GM18511 (cell line): ENCODE data around the gene ARHGEF17.
"Not testable (repeated sequence)": the region's sequence is repeated elsewhere in the genome, so short reads cannot be mapped to it uniquely, and the experiment has no call there.

ENCODE experiments used
- ATAC-seq: cut with Tn5 transposase; IDR thresholded peaks from one replicate; pipeline ENCODE4 v1.9.1; 2021; ENCODE audit warnings: mild to moderate bottlenecking, moderate library complexity; ENCODE audit not compliant: unreplicated experiment

Gene ARHGEF17

DNA sequence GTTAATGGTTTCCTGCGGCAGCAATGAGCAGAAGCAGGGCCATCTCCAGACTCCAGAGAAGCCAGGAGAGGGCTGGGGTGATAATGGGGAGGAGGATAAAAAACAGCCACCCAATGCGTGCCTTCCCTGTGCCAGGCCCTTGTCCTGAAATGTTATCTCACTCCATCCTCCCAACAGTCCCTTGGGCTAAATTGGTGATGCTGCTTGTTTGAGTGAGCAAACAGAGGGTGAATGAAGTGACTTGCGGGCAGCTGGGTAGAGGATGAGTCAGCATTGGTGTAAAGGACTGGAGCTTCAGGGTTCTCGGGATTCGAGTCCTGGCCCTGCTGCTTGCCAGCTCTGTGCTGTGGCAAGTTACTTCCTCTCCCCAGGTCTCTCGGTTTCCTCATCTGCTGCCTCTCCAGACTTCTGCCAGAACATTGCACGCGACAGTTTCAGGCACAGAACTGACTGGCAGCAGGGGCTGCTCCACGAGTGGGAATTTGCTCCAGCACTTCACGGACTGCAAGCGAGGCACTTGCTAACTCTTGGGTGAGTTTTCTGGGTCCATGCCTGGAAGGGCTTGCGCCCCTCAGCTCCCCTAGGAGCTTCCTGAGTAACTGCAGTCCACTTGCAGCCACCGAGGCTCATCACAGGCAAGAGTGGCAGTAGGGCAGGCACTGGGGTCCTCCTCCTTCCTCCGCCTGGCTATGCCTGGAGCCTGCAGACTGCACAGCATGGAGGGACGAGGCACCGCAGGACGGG lies 36.0 kb upstream of the ARHGEF17 start, which contains the start of gene P2RY6:
TSS of gene P2RY6 (plus strand) at position 403 of the 744 bp plus-strand sequence. CDS start 24,181 bp downstream, outside the sequence.
- peak; percentile 48 for ATAC-seq

DNA sequence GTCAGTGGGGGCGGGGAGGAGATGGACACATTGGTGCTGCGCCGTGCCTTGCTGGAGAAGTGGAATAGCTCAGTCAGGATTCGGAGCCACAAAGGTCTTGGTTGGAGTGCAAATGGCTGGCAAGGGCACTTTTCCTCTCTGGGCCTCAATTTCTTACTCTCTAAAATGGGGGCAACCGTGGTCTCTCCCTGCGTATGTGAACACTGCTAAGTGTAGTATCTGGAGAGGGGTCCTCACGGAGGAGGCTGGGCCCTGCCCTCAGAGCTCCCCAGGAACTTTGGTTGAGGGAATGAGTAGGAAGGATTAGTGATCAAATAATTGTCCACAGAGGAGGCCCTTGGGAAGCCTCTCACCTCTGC lies 35.4 kb upstream of the ARHGEF17 start:
- ATAC-seq, result no peak

DNA sequence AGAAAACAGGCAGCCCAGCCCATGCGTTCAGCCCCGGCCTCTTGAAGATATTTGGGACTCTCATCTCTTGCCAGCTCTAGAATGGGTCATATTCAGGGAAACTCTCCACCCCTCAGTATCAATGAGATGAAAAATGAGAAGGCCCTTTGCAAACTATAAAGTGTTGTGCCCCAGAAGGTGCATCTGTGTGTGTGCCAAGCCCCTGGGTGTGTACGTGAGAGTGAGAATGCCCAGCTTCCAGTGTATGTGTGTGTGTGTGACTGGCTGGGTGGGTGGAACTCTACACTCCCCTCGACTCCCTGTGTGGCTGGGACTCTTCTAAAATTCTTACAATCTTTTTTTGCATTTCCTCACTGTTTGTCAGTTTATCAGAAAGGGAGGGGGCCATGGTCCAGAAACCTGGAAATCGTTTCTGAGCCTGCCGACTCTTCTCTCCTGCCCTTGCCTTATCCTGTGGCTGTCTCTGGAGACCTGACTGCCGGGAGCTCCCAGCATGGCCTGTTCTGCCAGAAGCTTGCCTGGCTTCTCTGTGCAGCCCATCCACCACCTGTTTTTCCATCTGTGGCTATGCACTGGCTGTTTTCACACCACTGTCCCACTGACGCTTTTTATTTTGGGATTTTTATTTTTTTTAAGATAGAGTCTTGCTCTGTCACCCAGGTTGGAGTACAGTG lies 34.7 kb upstream of the ARHGEF17 start:
- ATAC-seq, result no peak

DNA sequence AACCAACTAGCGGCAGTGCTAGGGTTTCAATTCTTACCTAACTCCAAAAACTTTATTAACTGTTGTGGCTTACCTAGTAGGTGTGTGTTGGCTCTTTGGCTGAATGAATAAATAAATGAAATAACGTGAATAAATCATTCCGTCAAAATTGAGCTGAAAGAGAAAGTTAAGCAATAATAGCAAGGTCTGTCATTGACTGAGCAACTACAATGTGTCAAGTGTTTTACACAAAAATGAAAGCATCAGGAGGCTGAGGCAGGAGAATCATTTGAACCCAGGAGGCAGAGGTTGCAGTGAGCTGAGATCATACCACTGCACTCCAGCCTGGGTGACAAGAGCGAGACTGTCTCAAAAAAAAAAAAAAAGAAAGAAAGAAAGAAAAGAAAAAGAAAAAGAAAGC lies 33.9 kb upstream of the ARHGEF17 start:
- not testable (repeated sequence) for ATAC-seq

DNA sequence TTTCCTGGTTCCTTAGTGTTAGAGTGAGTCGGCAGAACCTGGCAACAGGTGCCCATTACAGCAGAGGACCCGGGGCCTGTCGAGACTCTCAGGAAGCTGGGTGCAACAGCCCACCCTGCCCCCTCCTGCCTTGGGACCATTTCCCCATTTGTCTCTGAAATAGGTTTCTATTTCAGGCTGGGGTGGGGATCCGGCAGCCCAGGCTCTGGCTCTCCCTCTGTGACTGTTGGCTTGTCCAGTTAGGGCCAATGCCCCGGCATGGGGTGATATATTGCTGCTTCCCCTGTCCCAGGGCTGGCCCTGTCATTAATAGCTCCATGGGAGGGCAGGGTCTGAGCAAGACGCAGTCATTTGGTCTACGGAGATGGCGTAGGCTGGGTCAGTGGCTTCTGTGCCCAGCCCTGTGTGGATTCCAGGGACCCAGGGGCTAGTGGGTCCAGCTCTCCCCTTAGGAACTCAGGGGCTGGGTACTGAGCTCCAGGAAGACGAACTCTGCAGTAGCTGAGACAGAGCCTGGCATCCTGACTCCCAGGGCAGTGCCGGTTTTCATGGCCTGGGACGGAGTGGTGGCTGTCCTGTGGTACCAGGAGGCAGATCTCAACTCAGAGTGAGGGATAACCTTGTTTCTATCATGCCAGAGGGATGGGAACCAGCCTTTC lies 33.2 kb upstream of the ARHGEF17 start:
- ATAC-seq, result no peak

DNA sequence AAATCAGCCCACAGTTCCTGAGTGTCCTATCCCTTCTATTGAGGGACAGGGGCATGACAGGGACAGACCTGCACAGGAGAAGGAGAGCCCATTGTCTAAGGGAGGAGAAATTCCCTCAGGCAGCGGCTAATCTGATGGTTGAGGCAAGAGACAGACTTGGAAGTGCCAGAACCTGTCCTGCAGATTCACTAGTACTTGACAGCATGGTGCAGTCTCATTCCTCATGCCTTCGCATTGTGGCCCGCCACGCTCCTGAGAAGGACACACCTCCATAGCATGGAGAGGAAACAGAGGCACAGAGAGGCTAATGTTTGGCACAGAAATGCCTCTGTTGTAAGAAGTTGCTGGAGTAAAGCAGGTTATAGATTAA lies 32.7 kb upstream of the ARHGEF17 start:
- ATAC-seq, result no peak

DNA sequence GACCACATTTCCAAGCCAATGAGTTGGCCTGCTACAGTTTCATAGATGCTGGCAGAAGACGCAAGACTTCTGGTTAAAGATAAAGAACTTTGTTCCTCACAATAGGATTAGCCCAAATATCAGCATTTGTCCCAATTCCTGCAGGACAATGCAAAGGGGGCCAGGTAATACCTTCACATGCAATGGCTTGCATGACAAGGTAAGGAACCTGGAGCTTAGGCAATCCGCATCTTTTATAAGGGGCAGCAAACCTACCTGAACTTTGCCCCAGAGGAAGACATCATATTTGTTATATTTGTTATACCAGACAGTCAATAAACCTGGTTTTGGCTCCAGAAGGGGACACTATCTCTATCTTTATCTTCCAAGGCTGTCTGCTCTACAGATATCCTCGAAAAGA lies 30.6 kb upstream of the ARHGEF17 start:
- ATAC-seq, result no peak

DNA sequence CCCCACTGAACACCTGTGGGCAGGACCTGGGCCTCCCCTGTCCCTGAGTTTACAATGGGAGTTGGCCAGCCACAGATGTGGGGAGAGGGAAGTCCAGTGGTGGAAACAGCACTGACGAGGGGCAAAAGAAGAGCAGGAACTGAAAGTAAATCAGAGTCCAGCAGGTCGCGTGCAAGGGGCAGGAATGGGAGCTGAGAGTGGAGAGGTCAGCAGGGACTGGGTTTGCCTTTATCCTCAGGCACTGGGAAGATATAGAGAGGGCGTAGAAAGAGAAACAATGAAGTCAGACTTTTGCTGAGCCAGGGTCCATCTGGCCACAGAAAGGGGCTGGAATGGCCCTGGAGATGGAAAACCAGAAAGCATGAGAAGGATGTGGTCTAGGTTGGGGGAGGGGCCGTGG lies 27.4 kb upstream of the ARHGEF17 start:
- ATAC-seq, result no peak

DNA sequence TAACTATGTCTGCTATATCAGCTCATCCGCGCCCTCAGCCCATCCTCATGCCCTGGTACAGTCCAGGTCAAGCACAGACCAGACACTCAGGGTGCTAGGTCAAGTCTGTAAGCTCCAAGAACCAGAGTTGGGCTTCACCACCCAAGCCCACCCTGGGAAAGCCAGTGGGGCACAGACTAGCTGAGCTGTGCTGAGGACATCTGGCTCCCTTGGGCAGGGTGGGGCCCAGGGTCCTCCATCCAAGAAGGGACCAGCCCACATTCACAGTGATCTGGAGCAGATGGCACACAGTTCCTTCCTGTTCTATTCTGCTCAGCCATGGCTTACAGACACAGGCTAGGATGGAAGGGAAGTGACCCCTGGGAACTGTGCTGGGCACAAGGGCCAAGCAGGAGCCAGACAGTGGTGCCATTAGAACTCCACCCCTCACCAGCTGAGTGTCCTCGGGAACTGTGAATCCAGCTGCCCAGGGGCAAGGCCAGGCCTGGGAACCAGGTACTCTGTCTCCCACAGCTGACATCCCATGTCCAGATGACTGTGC lies 26.8 kb upstream of the ARHGEF17 start:
- no peak for ATAC-seq

DNA sequence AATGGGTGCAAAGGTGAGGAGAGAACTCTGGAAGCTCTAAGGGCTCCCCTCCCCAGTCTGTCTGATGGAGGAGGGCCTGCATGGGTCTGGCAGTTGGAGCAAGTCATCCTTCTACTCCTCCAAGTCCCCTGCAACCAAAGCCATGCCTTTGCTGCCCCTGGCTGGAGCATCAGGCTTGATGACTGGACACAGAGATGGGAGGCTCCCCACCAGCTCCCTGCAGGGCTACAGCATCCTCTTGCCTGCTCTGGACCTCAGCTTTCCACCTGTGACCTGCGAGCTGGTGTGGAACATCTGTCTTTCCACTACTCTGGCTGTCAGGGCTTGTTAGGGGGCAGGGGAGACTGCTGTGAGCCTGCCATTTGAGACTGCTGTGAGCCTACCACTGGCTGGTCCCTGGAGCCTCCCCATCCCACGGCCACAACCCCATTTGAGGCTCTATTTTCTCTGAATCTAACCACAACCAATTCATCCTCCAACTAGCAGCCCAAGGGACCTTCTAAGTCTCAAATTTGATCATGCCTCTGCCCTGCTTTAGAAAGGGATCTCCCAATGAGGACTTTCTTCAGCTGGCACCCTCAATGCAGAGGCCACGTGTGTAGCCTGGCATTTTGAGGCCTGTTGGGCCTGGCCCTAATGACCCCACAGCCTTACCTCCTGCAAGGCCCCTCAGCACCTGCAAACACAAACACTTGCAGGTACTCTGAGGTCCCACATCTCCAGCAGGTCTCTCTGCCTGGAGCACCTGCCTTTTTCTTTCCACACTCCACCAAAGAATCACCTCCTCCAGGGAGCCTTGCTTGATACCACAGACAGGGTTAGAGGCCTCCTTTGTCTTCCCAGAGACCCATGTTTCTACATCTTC lies 26.0 kb upstream of the ARHGEF17 start:
- ATAC-seq, result no peak

DNA sequence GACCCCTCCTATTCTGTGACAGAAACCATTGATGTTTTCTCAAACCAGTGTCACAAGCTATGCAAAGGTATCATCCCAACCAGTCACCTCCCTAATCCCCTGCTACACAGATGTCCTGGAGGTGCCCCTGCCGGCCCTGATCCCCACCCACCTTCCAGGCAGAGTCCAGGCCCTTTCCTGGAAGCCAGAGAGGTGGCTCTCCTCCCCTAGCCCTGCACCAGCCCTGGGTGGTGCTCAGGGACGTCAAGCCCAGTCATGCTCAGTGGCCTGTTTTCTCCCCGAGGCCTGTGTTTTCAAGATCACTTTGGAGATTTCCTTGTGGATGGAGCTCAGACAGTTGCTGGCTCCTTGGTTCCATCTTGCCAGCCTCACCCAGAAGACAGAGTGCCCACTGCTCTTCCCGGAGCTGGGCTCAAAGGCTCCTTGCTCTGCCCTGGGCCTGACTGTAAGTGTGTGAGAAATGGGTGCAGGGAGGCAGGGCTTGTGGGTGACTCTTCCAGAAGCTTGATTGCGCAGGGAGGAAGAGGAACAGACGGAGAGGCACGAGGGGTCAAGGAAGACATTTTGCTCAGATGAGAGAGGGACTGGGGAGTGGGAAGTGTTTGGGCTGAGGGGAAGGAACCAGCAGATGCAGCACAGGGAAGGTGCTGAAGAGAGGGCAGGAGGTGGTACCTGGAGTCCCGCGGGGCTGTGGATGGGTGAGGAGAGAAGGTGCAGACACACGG lies 24.6 kb upstream of the ARHGEF17 start:
- ATAC-seq, result no peak

DNA sequence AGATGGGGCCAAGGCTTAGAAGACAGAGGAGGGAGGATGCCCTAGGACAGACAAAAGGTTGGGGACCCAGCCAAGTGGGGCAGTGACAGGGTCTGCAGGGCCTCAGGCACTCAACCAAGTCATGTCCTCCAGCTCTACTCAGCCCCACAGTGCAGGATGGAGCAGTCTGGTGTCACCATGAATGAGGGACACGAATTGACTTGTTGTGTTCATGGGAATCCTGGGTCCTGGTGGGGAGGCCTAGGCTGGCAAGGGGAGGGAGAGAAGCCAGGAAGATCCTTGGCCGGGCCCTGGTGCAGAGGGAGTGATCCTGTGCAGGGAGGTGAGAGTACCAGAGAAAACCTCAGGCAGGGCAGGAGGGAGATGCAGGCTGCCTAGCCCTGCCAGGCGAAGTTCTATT lies 24.0 kb upstream of the ARHGEF17 start:
- no peak for ATAC-seq

DNA sequence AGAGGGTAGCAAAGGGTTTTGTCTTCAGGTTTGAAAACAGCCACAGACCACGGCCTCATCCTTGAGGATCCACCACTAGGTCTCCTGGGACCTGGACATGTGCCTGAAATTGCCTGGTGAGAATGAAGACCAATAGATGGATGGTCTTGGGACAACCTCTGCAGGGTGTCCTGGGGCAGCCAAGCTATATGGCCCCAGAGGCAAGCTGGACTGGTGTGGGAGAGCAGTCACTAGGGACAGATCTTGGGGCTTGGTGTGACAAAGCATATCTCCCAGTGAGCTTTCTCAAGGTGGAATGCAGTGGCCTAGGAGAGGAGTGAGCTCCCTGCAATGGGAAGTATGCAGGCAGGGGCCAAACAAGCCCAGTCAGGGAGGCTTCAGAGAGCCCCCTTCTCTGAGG lies 22.4 kb upstream of the ARHGEF17 start:
- no peak for ATAC-seq

DNA sequence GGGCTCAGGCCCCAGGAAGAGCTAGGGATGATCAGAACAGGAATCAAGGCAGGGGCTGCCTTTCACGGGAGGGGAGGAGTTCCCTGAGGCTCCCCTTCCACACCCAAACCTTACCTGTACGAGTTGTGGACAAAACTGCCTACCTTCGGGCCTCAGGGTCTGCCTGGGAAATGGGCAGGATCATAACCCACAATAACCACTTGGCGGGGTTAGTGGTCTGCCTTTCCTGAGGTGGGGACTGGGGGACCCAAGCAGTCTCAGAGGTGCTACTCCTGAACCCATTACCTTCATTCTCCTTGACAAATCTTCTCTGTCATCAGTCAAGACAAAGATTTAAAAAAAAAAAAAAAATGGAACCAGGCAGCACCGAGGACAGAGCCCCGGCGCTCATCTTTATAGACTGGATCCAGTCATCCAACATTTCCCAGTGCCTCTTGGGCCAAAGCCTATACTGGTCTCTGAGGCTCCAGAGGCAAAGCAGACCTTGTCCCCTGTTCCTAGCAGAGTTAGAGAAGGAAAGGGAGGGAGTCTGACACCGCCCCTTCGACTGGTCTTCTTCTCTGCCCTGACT lies 21.8 kb upstream of the ARHGEF17 start:
- no peak for ATAC-seq

DNA sequence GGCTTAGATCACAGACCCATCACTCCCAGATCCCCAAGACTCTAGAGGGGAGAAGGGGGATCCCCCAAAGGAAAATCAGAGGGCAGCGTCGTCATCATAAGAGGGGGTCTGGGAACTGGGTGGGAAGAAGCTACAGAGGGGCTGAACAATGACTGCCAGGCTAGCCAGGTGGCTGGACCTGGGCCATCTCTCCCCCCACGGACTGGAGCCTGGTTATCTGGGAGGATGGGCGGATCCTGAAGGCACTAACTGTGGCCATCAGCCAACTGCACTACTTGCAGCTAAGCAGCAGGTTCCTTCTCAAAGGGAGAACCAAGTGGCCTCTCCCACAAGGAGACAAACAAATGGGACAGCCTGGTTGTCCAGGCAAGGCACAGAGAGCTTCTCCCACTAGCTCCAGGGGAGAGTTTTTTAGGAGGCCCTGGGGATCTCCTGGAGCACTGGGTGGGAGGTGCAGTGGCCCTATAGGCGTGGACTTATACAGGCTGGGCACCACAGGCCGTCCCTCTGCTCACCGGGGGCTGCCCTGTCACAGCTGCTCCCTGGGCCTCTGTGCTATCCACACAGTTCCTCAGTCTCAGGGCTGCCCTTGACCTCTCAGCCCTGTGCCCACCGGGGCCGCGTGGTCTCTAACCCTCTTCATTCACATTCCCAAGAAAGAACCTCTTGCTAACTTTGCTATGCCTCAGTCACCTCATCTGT lies 20.5 kb upstream of the ARHGEF17 start:
- ATAC-seq, result no peak

DNA sequence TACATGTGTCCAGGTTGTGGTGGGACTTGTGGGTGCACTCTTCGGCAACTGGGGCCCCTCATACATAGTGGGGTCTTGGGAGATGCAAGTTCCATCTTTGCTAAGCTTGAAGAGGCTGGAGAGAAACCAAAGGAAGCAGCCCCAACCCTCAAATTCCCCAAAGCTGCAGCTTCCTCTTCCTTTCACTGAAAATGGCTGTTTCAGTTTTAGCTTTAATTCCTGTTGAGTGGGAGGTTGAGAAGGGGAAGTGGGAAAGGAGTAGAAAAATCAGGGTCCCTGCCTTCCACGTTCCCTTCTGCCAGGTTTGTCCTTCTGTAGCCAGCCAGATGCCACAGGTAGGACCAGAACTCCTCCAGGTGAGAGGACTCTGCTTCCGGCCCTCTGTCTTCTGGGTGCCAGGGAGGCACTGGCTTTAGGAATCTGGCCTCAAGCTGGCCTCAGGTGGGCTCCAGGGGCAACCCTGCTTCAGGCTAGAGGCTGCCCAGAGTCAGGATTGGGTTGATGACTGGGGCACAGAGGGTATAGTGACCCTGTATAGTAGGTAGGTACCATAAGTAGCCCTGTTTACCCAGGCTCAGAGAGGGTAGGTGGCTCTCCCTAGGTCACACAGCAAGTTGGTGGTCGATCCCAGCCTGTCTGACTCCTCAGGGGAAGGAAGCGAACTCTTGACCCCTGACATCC lies 19.7 kb upstream of the ARHGEF17 start:
- ATAC-seq, result peak; percentile 7

DNA sequence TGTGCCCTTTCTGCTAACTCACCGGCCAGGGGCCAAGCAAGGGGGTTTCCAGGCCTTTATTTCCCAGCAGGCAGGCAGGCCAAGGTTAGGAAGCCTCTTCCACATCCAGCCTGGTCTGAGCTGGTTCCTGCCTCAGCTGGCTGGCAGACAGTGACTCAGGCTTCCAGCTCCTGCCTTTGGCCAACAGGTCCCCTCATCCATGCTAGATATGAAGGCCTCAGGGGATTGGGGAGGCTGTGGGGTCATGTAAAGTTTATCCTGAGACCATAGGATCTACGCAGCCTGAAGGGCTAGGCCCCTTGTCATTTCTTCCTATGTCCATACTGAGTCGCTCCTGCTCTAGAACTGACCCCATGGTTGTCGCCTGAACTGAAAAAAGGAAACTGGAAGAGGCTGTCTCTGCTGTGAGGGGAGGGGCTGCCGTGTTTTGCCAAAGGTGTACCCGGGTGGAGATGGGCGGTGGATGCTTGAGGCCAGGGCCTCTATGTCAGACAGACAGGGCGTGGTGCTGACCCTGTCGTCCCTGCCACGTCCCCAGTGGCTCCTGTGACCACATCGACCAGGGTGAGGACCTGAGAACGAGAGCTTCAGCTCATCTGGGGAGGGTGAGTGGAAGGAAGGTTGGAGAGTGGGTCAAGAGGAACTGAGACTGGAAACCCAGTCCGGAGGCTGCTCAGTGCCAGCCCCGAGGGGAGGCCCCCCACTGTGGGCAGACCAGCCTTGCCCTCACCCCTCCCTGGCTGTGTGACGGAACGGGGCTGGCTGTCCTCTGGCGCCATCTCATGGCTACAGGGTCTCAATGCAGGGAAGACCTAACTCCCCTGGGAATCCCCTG lies 19.0 kb upstream of the ARHGEF17 start:
- ATAC-seq, result peak; percentile 86

DNA sequence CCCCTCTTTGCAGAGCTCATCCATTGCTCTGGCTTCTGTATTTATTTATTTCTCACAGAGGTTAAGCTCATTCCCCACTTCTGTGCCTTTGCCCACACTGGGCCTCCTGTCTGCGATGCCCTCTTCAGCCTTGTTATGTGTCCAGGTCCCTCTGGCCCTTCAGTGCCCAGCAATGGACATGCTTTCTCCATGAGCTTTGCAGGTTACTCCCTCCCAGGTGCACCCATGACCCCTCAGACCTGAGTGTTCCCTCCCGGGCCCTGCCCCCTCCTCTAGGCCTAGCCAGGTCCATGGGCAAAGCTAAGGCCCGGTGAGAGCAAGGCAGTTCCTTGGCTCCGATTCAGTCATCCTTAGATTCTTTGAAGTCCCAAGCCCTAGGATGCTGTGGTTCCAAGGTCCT lies 17.5 kb upstream of the ARHGEF17 start:
- no peak for ATAC-seq
